ENCODE results near the gene TMEM273.

DNA sequence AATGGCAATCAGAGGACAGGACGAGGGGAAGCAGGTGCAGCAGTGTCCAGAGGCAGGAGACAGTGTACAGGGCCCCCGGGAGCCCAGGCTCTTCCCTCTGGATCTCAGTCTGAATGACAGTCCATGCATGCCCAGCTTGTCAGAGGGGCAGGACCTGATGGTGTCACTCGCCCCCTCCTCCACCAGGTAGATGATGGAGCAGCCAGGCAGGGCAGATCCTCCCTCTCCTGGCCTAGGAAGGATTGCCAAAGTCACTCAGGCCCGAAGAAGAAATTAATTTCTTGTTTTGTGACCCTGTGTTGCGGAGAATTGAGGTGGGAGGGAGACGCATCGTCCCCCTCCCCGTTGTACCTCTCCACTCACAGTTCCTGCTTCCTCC, 76.9 kb downstream of the TMEM273 start:
- TF ChIP-seq, protein P1, sequence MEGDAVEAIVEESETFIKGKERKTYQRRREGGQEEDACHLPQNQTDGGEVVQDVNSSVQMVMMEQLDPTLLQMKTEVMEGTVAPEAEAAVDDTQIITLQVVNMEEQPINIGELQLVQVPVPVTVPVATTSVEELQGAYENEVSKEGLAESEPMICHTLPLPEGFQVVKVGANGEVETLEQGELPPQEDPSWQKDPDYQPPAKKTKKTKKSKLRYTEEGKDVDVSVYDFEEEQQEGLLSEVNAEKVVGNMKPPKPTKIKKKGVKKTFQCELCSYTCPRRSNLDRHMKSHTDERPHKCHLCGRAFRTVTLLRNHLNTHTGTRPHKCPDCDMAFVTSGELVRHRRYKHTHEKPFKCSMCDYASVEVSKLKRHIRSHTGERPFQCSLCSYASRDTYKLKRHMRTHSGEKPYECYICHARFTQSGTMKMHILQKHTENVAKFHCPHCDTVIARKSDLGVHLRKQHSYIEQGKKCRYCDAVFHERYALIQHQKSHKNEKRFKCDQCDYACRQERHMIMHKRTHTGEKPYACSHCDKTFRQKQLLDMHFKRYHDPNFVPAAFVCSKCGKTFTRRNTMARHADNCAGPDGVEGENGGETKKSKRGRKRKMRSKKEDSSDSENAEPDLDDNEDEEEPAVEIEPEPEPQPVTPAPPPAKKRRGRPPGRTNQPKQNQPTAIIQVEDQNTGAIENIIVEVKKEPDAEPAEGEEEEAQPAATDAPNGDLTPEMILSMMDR (IDR thresholded peaks at IDR 0.05) = no peak
- no peak for TF ChIP-seq POLR2A (IDR thresholded peaks at IDR 0.05)

All from ovary (tissue), 3 donors.